GM18867 (cell line): ENCODE results near the gene ANKRD1.

Experiments
- ATAC-seq: cut with Tn5 transposase; IDR thresholded peaks from one replicate; pipeline ENCODE4 v1.9.1; 2021; ENCODE audit warnings: mild to moderate bottlenecking, moderate library complexity; ENCODE audit not compliant: unreplicated experiment

The ANKRD1 gene

DNA sequence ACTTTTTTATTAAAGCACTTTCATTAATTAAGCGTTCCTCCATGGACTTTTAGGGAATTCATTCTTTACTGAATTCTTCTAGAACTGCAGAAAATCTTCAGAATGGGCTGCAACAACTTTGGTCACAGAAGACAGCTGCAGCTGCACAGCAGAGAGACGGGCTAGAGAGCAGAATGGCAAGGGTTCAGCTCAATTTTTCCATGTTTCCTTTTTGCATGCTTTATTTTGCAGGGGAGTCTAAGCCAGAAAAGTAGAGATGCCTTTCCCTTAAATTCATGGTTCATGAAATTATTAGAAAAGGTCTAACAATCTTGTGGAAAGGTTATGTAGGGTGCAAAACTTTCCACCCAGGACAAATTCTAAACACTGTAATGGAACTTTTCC lies 15.4 kb upstream of the ANKRD1 start:
- ATAC-seq, result no peak

DNA sequence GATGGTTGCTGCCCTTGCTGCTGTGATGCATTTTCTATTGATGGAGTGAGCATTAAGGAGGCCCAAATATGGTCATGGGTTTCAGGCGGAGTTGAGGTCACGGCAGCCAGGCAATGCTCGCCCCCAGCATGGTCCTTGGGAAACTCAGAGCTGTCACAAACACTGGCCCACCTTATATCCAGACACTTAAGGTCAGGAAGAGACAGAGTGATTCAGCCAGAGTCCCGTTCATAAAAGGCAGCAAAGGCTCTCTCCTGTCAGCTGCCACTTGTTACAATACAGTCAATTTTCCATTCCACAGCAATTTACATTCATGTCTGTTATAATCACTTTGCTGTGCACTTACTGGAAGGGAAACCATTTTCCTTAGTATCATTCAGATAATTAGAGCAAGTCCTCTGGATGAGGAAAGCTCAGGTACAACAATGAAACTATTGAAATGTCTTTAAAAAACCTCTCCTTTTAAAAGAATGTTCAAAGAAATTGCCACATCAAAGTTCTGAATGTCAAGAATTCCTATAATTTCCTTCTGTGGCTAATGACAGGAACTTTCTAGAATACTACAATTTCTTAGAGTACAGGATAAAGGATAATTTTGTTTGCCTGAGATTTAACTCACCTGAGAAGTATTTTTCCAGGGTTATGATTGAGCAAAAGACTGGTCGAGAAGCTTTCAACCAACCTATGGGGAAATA lies 14.8 kb upstream of the ANKRD1 start:
- no peak for ATAC-seq

DNA sequence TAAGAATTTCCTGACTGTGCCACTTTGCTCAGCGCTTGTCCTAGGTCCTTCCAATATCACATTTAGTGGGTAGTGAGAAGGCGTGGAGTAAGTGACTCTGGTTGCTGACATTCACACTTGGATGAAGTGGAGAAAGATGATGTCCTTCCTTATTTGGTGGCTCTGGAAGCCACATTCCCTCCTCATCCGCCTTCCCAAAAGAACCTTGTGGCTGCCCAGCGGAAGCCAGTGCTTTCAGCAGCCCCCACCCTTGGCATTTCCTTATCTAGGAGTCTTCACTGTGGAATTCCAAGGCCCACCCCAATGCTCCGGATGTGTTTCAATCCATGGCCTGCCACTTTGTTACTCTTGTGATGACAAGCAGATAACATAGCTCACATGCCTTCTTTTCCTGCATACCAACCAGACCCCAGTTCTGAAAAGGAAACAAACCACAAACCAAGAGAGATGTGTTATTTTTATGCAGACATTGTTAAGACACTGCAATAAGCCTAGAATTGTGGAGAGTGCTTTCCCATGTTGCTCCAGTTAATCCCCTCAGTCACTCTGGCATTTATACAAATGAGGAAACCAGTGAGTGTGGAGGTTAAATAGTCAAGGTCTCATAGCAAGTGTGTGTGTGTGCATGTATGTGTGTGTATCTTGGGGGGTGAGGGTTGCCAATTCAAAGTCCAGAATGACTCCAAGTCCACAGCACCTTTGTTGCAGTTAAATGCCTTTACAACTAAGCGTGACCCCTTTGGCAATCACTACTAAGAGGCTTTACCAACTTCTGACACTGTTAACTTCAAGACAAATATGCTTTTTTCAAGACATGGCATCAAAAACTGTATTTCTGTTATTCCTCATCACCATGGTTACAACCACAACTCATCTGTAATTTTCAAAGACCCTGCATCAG lies 10.3 kb upstream of the ANKRD1 start:
- ATAC-seq, result no peak

DNA sequence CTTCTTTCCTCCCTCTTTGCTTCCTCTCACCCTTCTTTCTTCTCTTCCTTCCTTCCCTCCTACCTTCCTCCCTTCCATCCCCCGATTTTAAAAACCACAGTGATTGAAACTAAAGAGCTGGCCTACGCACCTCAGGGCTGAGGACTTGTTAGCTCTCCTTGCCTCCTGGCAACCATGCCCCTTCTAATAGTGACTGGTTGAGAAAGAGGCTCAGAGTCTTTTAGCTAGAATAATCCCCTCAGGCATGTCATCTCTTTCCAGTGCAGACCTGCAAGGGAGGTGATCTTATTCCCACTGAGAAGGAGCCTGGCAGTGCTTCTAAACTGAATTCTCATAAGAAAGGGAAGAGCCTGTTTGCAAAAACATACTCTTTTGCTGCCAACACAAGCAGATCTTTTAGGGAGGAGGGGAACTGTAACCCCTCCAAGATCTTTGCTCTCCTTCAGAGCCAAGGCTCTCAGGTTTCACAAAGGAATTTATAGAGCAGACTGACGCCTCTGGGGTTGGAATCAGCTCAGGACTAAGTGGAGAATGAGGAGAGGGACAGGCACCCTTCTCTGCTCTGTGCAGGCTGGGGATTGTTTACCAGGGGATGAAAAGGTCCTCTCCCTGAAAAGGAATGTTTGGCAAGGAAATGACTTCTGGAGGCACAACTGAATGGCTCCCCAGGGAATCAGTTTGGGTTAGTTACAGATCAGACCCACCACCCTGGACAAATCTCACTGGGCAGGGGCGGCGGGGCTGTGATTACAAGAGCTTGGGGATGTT lies 9.4 kb upstream of the ANKRD1 start:
- no peak for ATAC-seq

DNA sequence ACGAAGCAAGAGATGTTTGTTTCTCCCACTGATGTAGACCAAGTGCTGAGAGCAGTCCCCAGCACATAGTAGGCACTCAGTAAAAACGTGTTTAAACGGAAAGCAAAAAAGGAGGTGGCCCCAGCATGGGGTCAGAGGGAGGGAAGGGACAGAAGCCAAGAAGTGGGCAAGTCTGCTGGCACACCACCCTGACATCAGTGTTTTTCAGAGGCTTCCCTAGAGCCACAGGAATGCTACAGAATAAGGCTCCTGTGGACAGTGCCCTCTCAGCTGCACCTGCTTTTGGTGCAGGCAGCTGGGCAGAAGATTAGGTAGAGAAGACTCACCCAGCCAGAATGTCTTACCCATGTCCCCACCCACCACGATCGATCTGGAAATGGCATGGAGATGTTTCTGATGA lies 8.3 kb upstream of the ANKRD1 start:
- ATAC-seq, result no peak

GRCh38 chr10:90927293-90927692 lies 6.4 kb upstream of the ANKRD1 start:
- ATAC-seq, result no peak

DNA sequence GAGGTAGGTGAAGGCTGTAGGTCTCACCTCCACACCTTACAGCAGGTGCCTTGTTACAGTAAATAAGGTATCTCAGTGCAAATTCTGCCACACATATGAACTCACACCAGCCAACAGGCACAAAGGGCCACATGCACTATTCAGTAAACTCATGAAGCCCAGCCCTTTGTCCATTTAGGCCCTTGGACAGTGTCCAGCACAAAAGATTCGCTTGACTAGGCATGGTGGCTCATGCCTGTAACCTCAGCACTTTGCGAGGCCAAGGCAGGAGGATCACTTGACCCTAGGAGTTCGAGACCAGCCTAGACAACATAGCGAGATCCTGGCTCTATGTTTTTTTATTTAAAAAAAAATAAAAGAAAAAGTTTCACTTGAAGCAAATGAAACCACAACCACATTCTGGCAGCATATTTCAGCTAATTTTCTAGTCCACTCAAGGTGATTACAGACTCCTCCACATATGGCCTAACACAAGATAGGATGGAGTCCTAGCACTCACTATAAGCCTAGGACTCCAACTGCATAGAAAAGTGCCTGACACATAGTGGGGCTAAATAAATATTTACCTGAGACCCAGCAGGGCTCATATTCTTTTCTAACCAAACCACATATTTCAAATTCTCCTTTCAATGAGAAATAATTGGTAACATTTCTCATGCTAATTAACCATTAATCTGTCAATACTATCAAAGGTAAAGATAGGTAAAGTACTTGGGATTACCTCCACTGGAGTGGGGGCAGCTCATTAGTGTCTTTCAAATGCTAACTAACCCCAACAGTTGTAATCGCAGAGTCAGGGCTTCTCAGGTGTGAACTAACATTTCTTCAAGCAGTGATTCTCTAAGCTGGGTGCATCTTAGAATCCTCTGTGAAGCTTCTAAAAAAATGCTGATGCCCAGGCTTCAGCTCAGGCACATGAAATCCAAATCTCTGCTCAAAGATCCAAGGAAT lies 4.5 kb upstream of the ANKRD1 start:
- no peak for ATAC-seq

- no peak for ATAC-seq
Measured at GRCh38 chr10:90924552-90924951, 3.7 kb upstream of the ANKRD1 start.

DNA sequence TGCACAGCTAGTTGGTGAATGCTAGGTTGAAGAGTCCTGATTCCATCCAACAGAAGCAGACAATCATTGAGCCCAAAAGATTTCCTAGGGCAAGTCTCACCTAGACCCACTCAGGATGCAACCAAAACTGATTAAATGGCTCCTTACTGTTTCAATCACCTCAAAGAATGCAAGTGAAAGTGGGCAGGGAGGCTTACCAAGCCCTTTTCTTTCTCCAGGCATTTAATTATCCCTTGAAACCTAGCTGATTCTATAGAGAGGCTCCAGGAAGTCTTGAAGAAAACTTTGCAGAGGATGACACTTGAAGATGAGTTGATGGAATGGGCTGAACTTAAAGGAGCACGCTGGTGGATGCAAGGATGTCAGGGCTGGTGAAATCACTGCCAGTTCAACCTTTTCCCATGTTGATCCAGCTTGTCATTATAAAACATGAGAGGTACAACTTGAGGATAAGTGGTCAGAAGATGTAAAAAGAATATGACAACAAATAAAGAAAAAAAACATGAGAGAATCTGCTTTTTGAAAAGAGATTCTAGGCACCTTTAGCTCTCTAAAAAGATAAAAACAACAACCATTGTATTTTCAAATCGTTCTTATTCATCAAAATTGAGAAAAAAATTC lies 2.3 kb upstream of the ANKRD1 start:
- ATAC-seq, result no peak

- no peak for ATAC-seq
Measured at GRCh38 chr10:90921906-90922305, 1.0 kb upstream of the ANKRD1 start.

DNA sequence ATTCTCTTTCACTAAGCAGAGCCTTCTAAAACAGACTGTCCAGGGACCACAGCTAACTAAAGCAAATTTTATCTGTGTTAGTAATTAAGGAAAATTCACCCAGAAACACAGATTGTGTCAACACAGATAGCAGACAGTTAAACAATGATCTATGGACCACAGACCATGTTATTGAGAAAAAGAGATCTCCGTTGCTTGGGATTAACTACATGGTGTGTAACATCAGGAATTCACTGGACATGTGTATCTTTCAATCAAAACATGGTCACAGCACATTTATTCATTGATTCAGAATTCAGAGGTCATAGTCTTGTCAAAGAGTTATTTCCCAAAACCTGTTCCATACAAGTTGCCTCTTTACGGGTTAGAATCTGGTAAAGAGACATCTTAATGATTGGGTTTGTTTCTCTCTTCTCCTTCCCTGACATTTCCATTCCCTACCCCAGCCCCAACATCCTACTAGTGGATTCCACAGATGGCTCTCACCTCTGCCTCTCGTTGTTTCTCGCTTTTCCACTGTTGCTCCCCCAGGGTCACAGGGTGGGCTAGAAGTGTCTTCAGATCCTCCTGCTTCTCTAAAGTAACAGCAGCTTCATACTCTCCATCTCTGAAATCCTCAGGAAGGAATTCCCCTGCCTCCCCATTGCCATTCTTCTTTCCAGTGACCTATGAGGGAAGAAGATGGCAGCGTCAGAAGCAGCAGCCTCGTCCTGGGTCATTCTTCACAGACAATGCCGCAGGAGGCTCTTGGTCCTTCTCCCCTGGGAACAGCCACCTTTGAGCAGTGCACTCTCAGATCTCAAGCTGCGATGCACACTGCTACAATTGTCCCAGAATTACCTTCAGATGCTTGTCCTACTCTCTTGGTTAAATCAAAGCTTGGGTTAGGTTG lies 958 bp downstream of the ANKRD1 start:
- ATAC-seq, result no peak

GRCh38 chr10:90917968-90918318 lies 2.9 kb downstream of the ANKRD1 start:
- no peak for ATAC-seq

DNA sequence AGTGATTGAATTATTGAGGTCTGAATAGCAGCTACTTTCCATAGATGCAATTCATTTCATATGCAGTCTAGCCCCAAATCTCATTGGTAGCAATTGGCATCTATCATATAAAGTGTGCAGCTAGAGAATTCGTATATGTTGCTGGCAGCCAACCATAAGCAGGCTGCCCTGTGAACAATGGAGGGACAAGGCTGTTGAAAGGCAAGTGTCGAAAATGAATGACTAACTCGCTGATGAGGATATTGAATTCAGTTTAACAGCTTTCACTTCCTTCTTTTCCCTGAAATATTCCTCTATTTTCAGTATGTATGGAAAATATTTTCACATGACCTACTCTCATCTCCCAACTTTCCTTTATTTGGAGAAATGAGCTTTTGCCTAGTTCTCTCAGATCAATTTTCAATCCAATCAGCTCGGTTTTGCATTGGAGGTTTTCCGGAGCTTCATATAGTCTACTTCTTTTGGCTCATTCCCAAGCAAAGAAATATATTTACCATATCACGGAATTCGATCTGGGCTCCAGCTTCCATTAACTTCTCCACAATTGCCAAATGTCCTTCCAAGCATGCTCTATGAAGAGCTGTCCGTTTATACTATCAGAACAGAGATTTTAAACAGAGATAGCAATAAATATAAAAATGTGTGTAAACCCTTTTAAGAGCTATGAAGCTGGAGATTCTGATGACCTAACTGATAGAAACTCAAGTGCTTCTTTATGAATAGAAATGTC lies 3.5 kb downstream of the ANKRD1 start:
- ATAC-seq, result no peak

DNA sequence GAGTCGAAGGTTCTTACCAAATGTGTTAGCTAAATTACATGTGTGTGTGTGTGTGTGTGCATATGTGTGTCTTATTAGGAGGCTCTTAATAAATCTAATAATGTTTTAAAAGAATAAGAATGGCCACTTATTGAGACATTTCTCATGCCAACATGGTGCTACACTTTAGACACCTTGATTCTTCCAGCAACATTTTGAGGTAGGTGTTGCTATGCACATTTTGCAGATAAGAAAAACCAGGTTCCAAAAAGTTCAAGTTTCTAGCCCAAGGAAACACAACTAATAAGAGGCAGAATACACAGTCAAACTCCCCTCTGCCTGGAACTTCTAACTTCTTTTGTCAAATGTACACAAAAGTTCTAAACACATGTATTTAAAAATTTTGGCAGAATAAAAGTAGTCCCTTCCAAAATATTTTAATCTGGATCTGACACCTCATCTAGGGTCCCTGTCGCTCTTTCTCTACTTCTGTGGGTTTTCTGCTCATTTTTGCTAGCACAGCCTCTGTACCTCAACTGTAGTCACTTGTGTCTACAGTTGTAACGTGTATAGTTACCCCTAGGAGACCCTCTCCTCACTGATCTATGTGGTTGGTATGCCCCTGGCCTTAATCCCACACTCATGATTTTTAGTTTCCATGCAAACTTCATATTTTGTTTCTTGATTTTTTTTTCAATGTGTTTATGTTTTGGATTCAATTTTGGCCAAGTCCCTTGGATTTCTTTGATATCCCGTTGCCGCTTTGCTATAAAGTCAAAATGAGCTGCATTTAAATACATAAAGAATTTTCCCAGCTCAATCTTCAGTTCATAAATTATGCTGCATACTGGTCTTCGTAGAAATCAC lies 4.3 kb downstream of the ANKRD1 start:
- no peak for ATAC-seq

DNA sequence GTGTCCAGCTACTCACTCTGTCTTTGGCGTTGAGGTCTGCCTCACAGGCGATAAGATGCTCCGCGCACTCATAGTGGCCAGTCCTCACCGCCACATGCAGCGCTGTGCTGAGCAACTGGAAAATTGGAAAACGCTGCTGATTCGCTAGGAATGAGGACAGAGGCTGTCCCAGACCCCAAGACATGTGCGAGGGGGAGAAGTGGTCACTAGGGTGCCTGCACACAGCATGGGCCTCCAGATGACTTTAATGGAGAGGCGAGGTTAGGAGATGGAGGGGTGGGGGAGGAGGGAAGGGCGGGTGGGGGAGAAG lies 5.2 kb downstream of the ANKRD1 start:
- ATAC-seq, result no peak

DNA sequence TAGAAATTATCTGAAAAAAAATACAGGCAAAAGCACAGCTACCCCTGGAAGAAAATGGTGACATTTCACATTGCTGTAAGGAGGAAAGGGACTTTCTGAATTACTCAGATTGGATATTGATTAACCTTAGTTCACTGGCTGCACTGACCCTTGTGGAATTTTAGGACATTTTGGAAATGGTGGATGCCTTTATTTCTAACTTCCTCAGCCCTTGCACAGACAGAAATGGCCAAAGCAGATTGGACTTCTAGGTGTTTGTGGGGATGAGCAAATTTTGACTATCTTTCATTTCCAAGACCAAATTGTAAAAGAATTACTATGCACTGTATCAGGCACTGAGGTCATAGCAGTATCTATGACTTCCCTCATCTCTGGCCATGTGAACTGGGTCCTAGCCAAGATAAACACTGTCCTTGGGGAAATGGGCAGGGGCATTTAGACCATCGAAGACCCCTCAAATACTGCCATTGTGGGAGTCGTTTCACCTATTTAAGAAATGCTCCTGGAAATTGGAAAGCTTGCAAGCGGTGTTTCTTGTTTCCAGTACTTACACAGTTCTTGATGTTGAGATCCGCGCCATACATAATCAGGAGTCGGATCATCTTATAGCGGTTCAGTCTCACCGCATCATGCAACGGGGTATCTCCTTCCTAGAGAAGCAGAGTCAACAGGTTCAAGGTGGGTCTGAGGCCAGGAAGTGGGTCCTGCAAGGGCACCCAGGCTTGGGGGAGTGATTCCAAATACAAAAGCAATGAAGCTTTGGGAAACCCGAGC lies 5.7 kb downstream of the ANKRD1 start:
- ATAC-seq, result no peak
